CD14-positive monocyte (primary cell): ENCODE measurements around the gene L3MBTL4. TPM values are rescaled to one million over a fixed set of nuclear protein-coding genes. Genes with fewer than 3 reads are reported as not detected.

Experiments
- DNase-seq, 3 donors: peaks; one replicate each; pipeline ENCODE4 v3.0.0-alpha.2; 2011 to 2022
- H2AFZ ChIP-seq: 2 replicates; pipeline ENCODE4 v1.6.0; 2012; ENCODE audit warnings: mild to moderate bottlenecking, low read depth, low read length, inconsistent platforms; ENCODE audit not compliant: insufficient read depth, poor library complexity, severe bottlenecking
- H3K27ac ChIP-seq, 2 donors: 1 replicate in 1 of 2; 2 replicates in 1 of 2; pipeline ENCODE4 v1.5.1; 2012 to 2013; ENCODE audit warnings: low read length in 2 of 2, control low read depth in 1 of 2, inconsistent platforms in 1 of 2, low read depth in 1 of 2, mild to moderate bottlenecking in 1 of 2
- H3K27me3 ChIP-seq, 2 donors: one replicate each; pipeline versions ENCODE4 v1.6.0 to v1.6.1; 2011 to 2013; ENCODE audit warnings: low read length in 2 of 2; ENCODE audit not compliant: control insufficient read depth in 2 of 2, insufficient read depth in 2 of 2
- H3K36me3 ChIP-seq, 2 donors: replicated peaks in 1 of 2; 1 replicate in 1 of 2; 2 replicates in 1 of 2; pipeline versions ENCODE4 v1.5.1 to v1.6.1; 2012 to 2013; ENCODE audit warnings: low read length in 2 of 2, control low read depth in 1 of 2, inconsistent platforms in 1 of 2, mild to moderate bottlenecking in 1 of 2; ENCODE audit not compliant: insufficient read depth in 2 of 2, control insufficient read depth in 1 of 2
- H3K4me1 ChIP-seq, 2 donors: 1 replicate in 1 of 2; 2 replicates in 1 of 2; pipeline versions ENCODE4 v1.5.1 to v1.6.1; 2012 to 2013; ENCODE audit warnings: low read length in 2 of 2, control low read depth in 1 of 2, inconsistent platforms in 1 of 2, mild to moderate bottlenecking in 1 of 2, moderate library complexity in 1 of 2; ENCODE audit not compliant: insufficient read depth in 2 of 2, control insufficient read depth in 1 of 2
- H3K4me2 ChIP-seq: replicated peaks from 2 replicates; pipeline ENCODE3; 2012; ENCODE audit warnings: low read length, moderate library complexity, mild to moderate bottlenecking; ENCODE audit not compliant: poor library complexity, severe bottlenecking; ENCODE audit errors: extremely low read depth
- H3K4me3 ChIP-seq, 3 experiments: fragments of 200-600 bp in 1 of 3; sonication (generic) in 1 of 3; replicated peaks in 1 of 3; 1 replicate in 2 of 3; 2 replicates in 1 of 3; pipeline ENCODE4 v1.5.1; 2011 to 2013; ENCODE audit warnings: low read length in 3 of 3, mild to moderate bottlenecking in 3 of 3, control low read depth in 2 of 3, low read depth in 2 of 3, inconsistent platforms in 1 of 3, moderate library complexity in 1 of 3
- H3K79me2 ChIP-seq: 2 replicates; pipeline ENCODE4 v1.6.0; 2012; ENCODE audit warnings: mild to moderate bottlenecking, control low read depth, inconsistent platforms, low read length, moderate library complexity; ENCODE audit not compliant: insufficient read depth
- H3K9ac ChIP-seq: 2 replicates; pipeline ENCODE4 v1.6.0; 2017; ENCODE audit warnings: low read length, mild to moderate bottlenecking; ENCODE audit not compliant: insufficient read depth, poor library complexity, severe bottlenecking
- H3K9me3 ChIP-seq, 2 donors: replicated peaks in 1 of 2; 1 replicate in 1 of 2; 2 replicates in 1 of 2; pipeline versions ENCODE4 v1.5.1 to v1.6.1; 2012 to 2013; ENCODE audit warnings: low read length in 2 of 2, control low read depth in 1 of 2; ENCODE audit not compliant: control insufficient read depth in 1 of 2, insufficient read depth in 1 of 2
- H4K20me1 ChIP-seq: 2 replicates; pipeline ENCODE4 v1.6.0; 2012; ENCODE audit warnings: mild to moderate bottlenecking, low read length, control low read depth, moderate library complexity; ENCODE audit not compliant: insufficient read depth
- H3K27ac Mint-ChIP-seq, 7 donors: one replicate each; pipeline ENCODE4 v1.8.0; 2020; ENCODE audit warnings: mild to moderate bottlenecking in 7 of 7, mixed read lengths in 7 of 7, moderate library complexity in 6 of 7, inconsistent platforms in 2 of 7
- H3K27me3 Mint-ChIP-seq, 3 donors: one replicate each; pipeline ENCODE4 v1.8.0; 2021 to 2022; ENCODE audit warnings: low read depth in 3 of 3, mild to moderate bottlenecking in 3 of 3, mixed read lengths in 3 of 3, moderate library complexity in 3 of 3, inconsistent platforms in 1 of 3
- H3K36me3 Mint-ChIP-seq, 2 donors: one replicate each; pipeline ENCODE4 v1.8.0; 2020; ENCODE audit warnings: mixed read lengths in 2 of 2, inconsistent platforms in 1 of 2, mild to moderate bottlenecking in 1 of 2
- H3K4me1 Mint-ChIP-seq: one replicate; pipeline ENCODE4 v1.8.0; 2020; ENCODE audit warnings: mild to moderate bottlenecking, mixed read lengths
- H3K4me3 Mint-ChIP-seq, 2 donors: one replicate each; pipeline ENCODE4 v1.8.0; 2020; ENCODE audit warnings: mild to moderate bottlenecking in 2 of 2, mixed read lengths in 2 of 2, moderate library complexity in 1 of 2
- H3K9me3 Mint-ChIP-seq, 7 donors: one replicate each; pipeline ENCODE4 v1.8.0; 2020 to 2022; ENCODE audit warnings: mixed read lengths in 7 of 7, mild to moderate bottlenecking in 6 of 7, moderate library complexity in 6 of 7, inconsistent platforms in 2 of 7
- CTCF ChIP-seq: fragments of 200-600 bp; IDR thresholded peaks from one replicate; pipeline ENCODE4 v1.8.0; 2022; ENCODE audit warnings: antibody characterized with exemption, mild to moderate bottlenecking
- WGBS: methylation state at CpG from one replicate; pipeline ENCODE4 v1.1.5; 2013; ENCODE audit warnings: missing lambda C conversion rate; ENCODE audit not compliant: insufficient coverage; 5-methylcytosine and 5-hydroxymethylcytosine counted together
- intact Hi-C, 2 donors: fragments of 100-400 bp; cut with micrococcal nuclease; formaldehyde crosslinking; loops; one replicate each; pipeline versions ENCODE4 v1.15.0 to v1.15.1; 2023
- polyA plus RNA-seq, 3 donors: library from polyadenylated mRNA; depleted of rRNA in 1 of 3; unstranded in 2 of 3; stranded (reverse) in 1 of 3; fragments of 300-500 nt in 2 of 3; fragments of >200 nt in 1 of 3; fragmentation: Illumina TruSeq in 2 of 3; gene quantifications; 1 replicate in 2 of 3; 2 replicates in 1 of 3; pipeline ENCODE4 v1.2.3, GENCODE V29; 2012 to 2021

L3MBTL4 gene
- polyA plus RNA-seq, 3 donors = 0.55 to 1.2 (median 0.72) TPM

- Mint-ChIP-seq H3K4me3 (no peak overlapping the region), H3K36me3 (no peaks in the 10 kb centered on the region), H3K27me3 (peaks cover 5 to 11% (median 6%) of the 10 kb centered on the region in 3 donors), H3K9me3 (peaks cover 0 to 3% (median 0%) of the 10 kb centered on the region in 7 donors), H3K27ac (no peak overlapping the region), H3K4me1 (peaks cover 6% of the 10 kb centered on the region)
- Histone ChIP-seq H3K4me1 (no peaks in the 10 kb centered on the region), H4K20me1 (no peaks in the 10 kb centered on the region), H3K27ac (no peak overlapping the region), H3K27me3 (no peaks in the 10 kb centered on the region), H3K9me3 (no peaks in the 10 kb centered on the region), H3K4me2 (no peak overlapping the region), H3K79me2 (no peaks in the 10 kb centered on the region), H2AFZ (no peak overlapping the region), H3K9ac (no peak overlapping the region), H3K4me3 (no peak overlapping the region), H3K36me3 (no peaks in the 10 kb centered on the region)
- TF ChIP-seq CTCF = no peak
- WGBS = 79% methylated on average over 2 of the region's 3 CpGs
- DNase-seq = no peak
- intact Hi-C loops = no loop called here
Observed at GRCh38 chr18:5918205-5918858, 496.4 kb downstream of the L3MBTL4 start.

DNA sequence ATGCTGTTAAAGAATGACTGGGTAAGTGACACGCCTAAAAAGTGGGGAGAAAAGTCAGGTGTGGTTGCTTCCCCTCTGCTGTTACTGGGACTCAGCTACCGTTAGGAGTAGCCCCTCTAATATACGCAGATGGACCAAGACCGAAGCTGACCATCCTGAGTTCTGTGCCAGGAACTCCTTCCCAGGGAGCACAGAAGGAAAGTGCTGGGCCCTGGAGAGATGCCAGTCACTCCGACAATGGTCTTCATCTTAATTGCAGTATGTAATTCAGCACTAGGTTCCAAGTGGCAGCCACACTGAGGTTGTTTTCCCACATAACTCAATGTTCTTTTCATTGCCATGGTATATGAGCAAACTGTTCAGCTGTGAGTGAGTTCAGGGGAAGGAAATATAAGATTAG is 499.8 kb downstream of the L3MBTL4 start:
- TF ChIP-seq CTCF = no peak
- Histone ChIP-seq H3K36me3 (no peaks in the 10 kb centered on the region), H3K4me3 (no peak overlapping the region), H3K27ac (no peak overlapping the region), H3K4me2 (no peak overlapping the region), H2AFZ (no peak overlapping the region), H4K20me1 (no peaks in the 10 kb centered on the region), H3K27me3 (no peaks in the 10 kb centered on the region), H3K4me1 (no peaks in the 10 kb centered on the region), H3K9me3 (no peaks in the 10 kb centered on the region), H3K79me2 (no peaks in the 10 kb centered on the region), H3K9ac (no peak overlapping the region)
- Mint-ChIP-seq H3K27ac (no peak overlapping the region), H3K27me3 (peaks cover 5 to 11% (median 5%) of the 10 kb centered on the region in 3 donors), H3K36me3 (no peaks in the 10 kb centered on the region), H3K9me3 (peaks cover 0 to 7% (median 2%) of the 10 kb centered on the region in 7 donors), H3K4me3 (no peak overlapping the region), H3K4me1 (no peaks in the 10 kb centered on the region)
- intact Hi-C loops = no loop called here
- WGBS = 90% methylated on average over 5 of the region's 5 CpGs
- no peak for DNase-seq
